Psoas muscle (tissue), 8 donors: ENCODE data around the gene DGKA. TPM values are rescaled to one million over a fixed set of nuclear protein-coding genes. Genes with fewer than 3 reads are reported as not detected.
A peak's percentile ranks its signal among the peaks of the same experiment; 100 is the strongest.

ENCODE experiments used
- ATAC-seq, 4 donors: fragments of 200-7000 bp; cut with Tn5 transposase; one replicate each; pipeline ENCODE4 v1.9.1; 2020; ENCODE audit warnings: moderate library complexity in 3 of 4, mild to moderate bottlenecking in 2 of 4
- DNase-seq, 2 donors: peaks; one replicate each; pipeline ENCODE4 v3.0.0-alpha.2; 2020
- H3K27ac ChIP-seq: fragments of 200-600 bp; one replicate; pipeline ENCODE4 v1.8.0; 2022
- H3K27me3 ChIP-seq, 3 donors: fragments of 200-600 bp in 1 of 3; one replicate each; pipeline versions ENCODE4 v1.6.1 to v1.8.0; 2013 to 2022; ENCODE audit warnings: low read length in 2 of 3, mild to moderate bottlenecking in 2 of 3, moderate library complexity in 1 of 3; ENCODE audit not compliant: insufficient read depth in 3 of 3
- H3K36me3 ChIP-seq, 2 donors: fragments of 200-600 bp in 1 of 2; one replicate each; pipeline versions ENCODE4 v1.6.1 to v1.8.0; 2013 to 2022; ENCODE audit warnings: low read depth in 1 of 2, mild to moderate bottlenecking in 1 of 2, moderate library complexity in 1 of 2; ENCODE audit not compliant: insufficient read depth in 1 of 2
- H3K4me1 ChIP-seq: fragments of 200-600 bp; one replicate; pipeline ENCODE4 v1.8.0; 2022
- H3K4me3 ChIP-seq: fragments of 200-600 bp; one replicate; pipeline ENCODE4 v1.8.0; 2022; ENCODE audit warnings: mild to moderate bottlenecking
- H3K9me3 ChIP-seq: fragments of 200-600 bp; one replicate; pipeline ENCODE4 v1.8.0; 2022
- CTCF ChIP-seq: fragments of 200-600 bp; IDR thresholded peaks from one replicate; pipeline ENCODE4 v1.8.0; 2022; ENCODE audit warnings: antibody characterized with exemption
- WGBS, 3 donors: extraction: QIAGEN DNeasy Blood & Tissue Kit; methylation state at CpG; one replicate each; pipeline versions ENCODE4 v1.1.6 to v1.1.7; 2013; 5-methylcytosine and 5-hydroxymethylcytosine counted together
- intact Hi-C, 2 donors: fragments of 100-400 bp; cut with DNase I; formaldehyde crosslinking; loops; one replicate each; pipeline versions ENCODE4 v1.11.0 to v1.14.2; 2022
- polyA plus RNA-seq, 3 donors: library from polyadenylated mRNA; stranded (reverse); fragments of 200-250 nt; gene quantifications; one replicate each; pipeline ENCODE4 v1.2.3, GENCODE V29; 2013
- total RNA-seq, 4 donors: library from RNA; stranded (reverse); fragmentation: NEBNext Ultra II Directional in 2 of 4; extraction: Animal tissue kit (Norgen Biotek cat#: 25700) in 2 of 4; gene quantifications; one replicate each; pipeline versions ENCODE4 v1.2.1 to v1.2.4, GENCODE V29; 2021 to 2023
- donor health status: healthy with polysubstance abuse.
- donor health status: DM: no; HTN: no; CAD: no; lungs with moderate emphysema.
- donor health status: Bipolar disorder and iron deficiency.
- donor health status: healthy.
- donor health status: DM: yes; HTN: yes; CAD: no.
- donor health status: DM: no; HTN: no; CAD: no.
- donor health status: DM: no; HTN: no; CAD: no.
- donor health status: DM: yes; HTN: yes; CAD: no.

The DGKA gene
- total and polyA plus RNA-seq, 7 donors = 2.0 to 5.4 (median 4.3) TPM

GRCh38 chr12:55957106-55957859, 26.3 kb downstream of the DGKA start:
- intact Hi-C loops = no loop called here
- no peak for DNase-seq
- Histone ChIP-seq H3K4me3 (no peak overlapping the region), H3K4me1 (no peaks in the 10 kb centered on the region), H3K9me3 (no peaks in the 10 kb centered on the region), H3K36me3 (no peaks in the 10 kb centered on the region), H3K27me3 (no peaks in the 10 kb centered on the region), H3K27ac (no peak overlapping the region)
- no peak for ATAC-seq
- WGBS, 3 donors = 85 to 90% (median 86%) methylated on average over 5 of the region's 5 CpGs
- TF ChIP-seq CTCF = no peak

DNA sequence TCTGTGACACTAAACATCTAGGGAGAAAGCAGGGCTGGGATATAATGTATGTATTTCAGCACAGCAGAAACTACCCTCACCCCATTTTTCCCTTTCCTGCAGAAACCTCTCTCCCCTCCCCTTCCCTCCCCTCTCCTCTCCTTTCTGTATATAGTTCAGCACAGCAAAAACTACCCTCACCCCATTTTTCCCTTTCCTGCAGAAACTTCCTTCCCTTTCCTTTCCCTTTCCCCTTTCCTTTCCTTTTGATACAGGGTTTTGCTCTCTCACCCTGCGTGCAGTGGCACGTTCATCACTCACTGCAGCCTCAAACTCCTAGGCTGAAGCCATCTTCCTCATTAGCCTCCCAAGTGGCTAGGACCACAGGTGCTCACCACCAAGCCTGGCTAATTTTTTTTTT, 32.8 kb downstream of the DGKA start:
- DNase-seq = no peak
- H3K4me3 ChIP-seq = no peak overlapping the region
- ATAC-seq = no peak
- peaks cover 5% of the 10 kb centered on the region for H3K4me1 ChIP-seq
- H3K27me3 ChIP-seq = no peaks in the 10 kb centered on the region
- H3K9me3 ChIP-seq = no peaks in the 10 kb centered on the region
- 84 to 94% (median 85%) methylated on average over 2 of the region's 2 CpGs for WGBS, 3 donors
- H3K27ac ChIP-seq = no peak overlapping the region
- intact Hi-C loops = no loop called here
- no peaks in the 10 kb centered on the region for H3K36me3 ChIP-seq
- TF ChIP-seq CTCF = no peak

- Histone ChIP-seq H3K36me3 (peaks cover 0 to 7% of the 10 kb centered on the region in 2 donors), H3K4me3 (no peak overlapping the region), H3K4me1 (peaks cover 5% of the 10 kb centered on the region), H3K27me3 (no peaks in the 10 kb centered on the region), H3K9me3 (no peaks in the 10 kb centered on the region), H3K27ac (no peak overlapping the region)
- ATAC-seq (no peak), DNase-seq (no peak)
- TF ChIP-seq CTCF = no peak
- intact Hi-C loops = loop anchor here (5.0 kb wide), 1 partner anchor 33 kb away; the partner anchor contains the start of gene DGKA (in 2 of the 2)
- 47 to 65% (median 57%) methylated on average over 5 of the region's 5 CpGs for WGBS, 3 donors
Observed at GRCh38 chr12:55965240-55965639, 34.3 kb downstream of the DGKA start.

- no peaks in the 10 kb centered on the region for H3K27me3 ChIP-seq
- ATAC-seq = peak in 3 of 4 donors; percentile 3 to 23 (median 6)
- peak within 1 kb of the TSS; percentile 76 for H3K4me3 ChIP-seq
- peak within 1 kb of the TSS; percentile 73 for H3K27ac ChIP-seq
- TF ChIP-seq CTCF = no peak
- 4 to 9% (median 7%) methylated on average over 4 of the region's 4 CpGs for WGBS, 3 donors
- no peaks in the 10 kb centered on the region for H3K9me3 ChIP-seq
- intact Hi-C loops = loop anchor here (5.0 kb wide), 1 partner anchor 34 kb away; the partner anchor contains the start of gene DGKA (in 2 of the 2)
- no peak for DNase-seq
- peaks cover 5% of the 10 kb centered on the region for H3K4me1 ChIP-seq
- H3K36me3 ChIP-seq = peaks cover 0 to 7% of the 10 kb centered on the region in 2 donors
Observed at GRCh38 chr12:55965941-55966407, 35.0 kb downstream of the DGKA start, which contains the start of gene PMEL. Gene PMEL (minus strand): TSS chr12:55966042. CDS start chr12:55966011, 31 bp downstream.
